Measurements from ENCODE around the gene GIPR.
"Not testable (repeated sequence)": the region's sequence is repeated elsewhere in the genome, so short reads cannot be mapped to it uniquely, and the experiment has no call there.

Gene GIPR

GRCh38 chr19:45692187-45693105 is 24.4 kb downstream of the GIPR start, which contains the start of gene QPCTL:
TSS of gene QPCTL (plus strand) at chr19:45692666. CDS start at chr19:45692704, 38 bp downstream.
- DNase-seq: peak; percentile 100

GRCh38 chr19:45693106-45693788 is 25.2 kb downstream of the GIPR start:
- DNase-seq: peak; percentile 91

GRCh38 chr19:45701676-45702075 is 33.7 kb downstream of the GIPR start:
- DNase-seq: no peak

- DNase-seq: no peak
Measured at GRCh38 chr19:45705115-45705514, 37.1 kb downstream of the GIPR start.

- no peak for DNase-seq
Measured at GRCh38 chr19:45705710-45706415, 37.8 kb downstream of the GIPR start.

- DNase-seq: no peak
Measured at GRCh38 chr19:45710356-45711130, 42.5 kb downstream of the GIPR start.

- DNase-seq: no peak
Measured at GRCh38 chr19:45711851-45712698, 44.1 kb downstream of the GIPR start.

- DNase-seq: no peak
Measured at GRCh38 chr19:45712699-45713067, 44.7 kb downstream of the GIPR start.

GRCh38 chr19:45713141-45713540 is 45.1 kb downstream of the GIPR start:
- no peak for DNase-seq

GRCh38 chr19:45715139-45715538 is 47.1 kb downstream of the GIPR start:
- no peak for DNase-seq

- DNase-seq: peak; percentile 57
Measured at GRCh38 chr19:45716359-45717130, 48.5 kb downstream of the GIPR start.

GRCh38 chr19:45717131-45717982 is 49.3 kb downstream of the GIPR start:
- DNase-seq: peak; percentile 100

GRCh38 chr19:45717983-45718650 is 50.1 kb downstream of the GIPR start:
- DNase-seq: peak; percentile 52

GRCh38 chr19:45720065-45720464 is 52.0 kb downstream of the GIPR start:
- not testable (repeated sequence) for DNase-seq

GRCh38 chr19:45728683-45729082 is 60.7 kb downstream of the GIPR start:
- DNase-seq: not testable (repeated sequence)

- no peak for DNase-seq
Measured at GRCh38 chr19:45729800-45730290, 61.8 kb downstream of the GIPR start.

- peak; percentile 100 for DNase-seq
Measured at GRCh38 chr19:45730368-45731288, 62.6 kb downstream of the GIPR start, which contains the start of gene FBXO46. TSS of gene FBXO46 (minus strand) at chr19:45730896. CDS start at chr19:45713495, 17,401 bp downstream.
